OCI-LY1 (cell line): ENCODE results near the gene ZHX3.

Experiments used
- H2AFZ ChIP-seq: fragments of 200-600 bp; sonication (generic), shearing (Covaris generic); 2 replicates; pipeline ENCODE4 v1.6.0; 2014; ENCODE audit warnings: antibody characterized with exemption, mild to moderate bottlenecking, low read length
- H3F3A ChIP-seq: fragments of 200-600 bp; sonication (generic), shearing (Covaris generic); 2 replicates; pipeline ENCODE4 v1.6.0; 2014; ENCODE audit warnings: mild to moderate bottlenecking, antibody characterized with exemption, low read length, moderate library complexity; ENCODE audit not compliant: insufficient read depth
- H3K27ac ChIP-seq: fragments of 200-600 bp; sonication (generic); 2 replicates; pipeline ENCODE4 v1.5.1; 2014; ENCODE audit warnings: low read length, mixed run types, mild to moderate bottlenecking, low read depth; ENCODE audit not compliant: poor library complexity, severe bottlenecking
- H3K27me3 ChIP-seq: fragments of 200-600 bp; sonication (generic); 2 replicates; pipeline ENCODE4 v1.6.0; 2014; ENCODE audit warnings: antibody characterized with exemption, mild to moderate bottlenecking, low read length, moderate library complexity; ENCODE audit not compliant: insufficient read depth
- H3K36me3 ChIP-seq: fragments of 200-600 bp; sonication (generic); 2 replicates; pipeline ENCODE4 v1.6.1; 2014; ENCODE audit warnings: mild to moderate bottlenecking, antibody characterized with exemption, low read length, moderate library complexity, mixed read lengths; ENCODE audit not compliant: insufficient read depth
- H3K4me1 ChIP-seq: fragments of 200-600 bp; sonication (generic); 2 replicates; pipeline ENCODE4 v1.5.1; 2014; ENCODE audit warnings: mild to moderate bottlenecking, low read length, moderate library complexity; ENCODE audit not compliant: insufficient read depth, severe bottlenecking
- H3K4me2 ChIP-seq: fragments of 200-600 bp; sonication (generic), shearing (Covaris generic); 2 replicates; pipeline ENCODE4 v1.6.1; 2014; ENCODE audit warnings: low read length
- H3K4me3 ChIP-seq: fragments of 200-600 bp; sonication (generic); 2 replicates; pipeline ENCODE4 v1.5.1; 2014; ENCODE audit warnings: low read length, low read depth, mild to moderate bottlenecking, mixed read lengths; ENCODE audit not compliant: poor library complexity, severe bottlenecking
- H3K79me2 ChIP-seq: fragments of 200-600 bp; shearing (Covaris generic); 2 replicates; pipeline ENCODE4 v1.6.1; 2016; ENCODE audit warnings: mixed run types, low read length, mixed read lengths; ENCODE audit not compliant: insufficient read depth
- H3K9ac ChIP-seq: fragments of 200-600 bp; sonication (generic), shearing (Covaris generic); 2 replicates; pipeline ENCODE4 v1.6.1; 2014; ENCODE audit warnings: mild to moderate bottlenecking, low read length, mixed read lengths
- H3K9me2 ChIP-seq: fragments of 200-600 bp; sonication (generic), shearing (Covaris generic); 2 replicates; pipeline ENCODE4 v1.6.1; 2014; ENCODE audit warnings: low read depth, mild to moderate bottlenecking, low read length, mixed read lengths
- H3K9me3 ChIP-seq: fragments of 200-600 bp; shearing (Covaris generic); 2 replicates; pipeline ENCODE4 v1.6.1; 2014; ENCODE audit warnings: low read length, mixed read lengths
- H4K20me1 ChIP-seq: fragments of 200-600 bp; sonication (generic), shearing (Covaris generic); 2 replicates; pipeline ENCODE4 v1.6.0; 2016; ENCODE audit warnings: mild to moderate bottlenecking, low read length; ENCODE audit not compliant: insufficient read depth
- CTCF ChIP-seq: fragments of 200-600 bp; sonication (generic), shearing (Covaris generic); IDR thresholded peaks from 2 replicates; pipeline ENCODE4 v1.5.1; 2017; ENCODE audit warnings: mild to moderate bottlenecking, antibody characterized with exemption, low read length, moderate library complexity, mixed read lengths
- EZH2 ChIP-seq: fragments of 200-600 bp; sonication (generic), shearing (Covaris generic); IDR thresholded peaks from 2 replicates; pipeline ENCODE4 v1.8.0; 2017; ENCODE audit warnings: borderline replicate concordance, mixed run types, mild to moderate bottlenecking, antibody characterized with exemption, low read length, moderate library complexity, mixed read lengths

The ZHX3 gene

DNA sequence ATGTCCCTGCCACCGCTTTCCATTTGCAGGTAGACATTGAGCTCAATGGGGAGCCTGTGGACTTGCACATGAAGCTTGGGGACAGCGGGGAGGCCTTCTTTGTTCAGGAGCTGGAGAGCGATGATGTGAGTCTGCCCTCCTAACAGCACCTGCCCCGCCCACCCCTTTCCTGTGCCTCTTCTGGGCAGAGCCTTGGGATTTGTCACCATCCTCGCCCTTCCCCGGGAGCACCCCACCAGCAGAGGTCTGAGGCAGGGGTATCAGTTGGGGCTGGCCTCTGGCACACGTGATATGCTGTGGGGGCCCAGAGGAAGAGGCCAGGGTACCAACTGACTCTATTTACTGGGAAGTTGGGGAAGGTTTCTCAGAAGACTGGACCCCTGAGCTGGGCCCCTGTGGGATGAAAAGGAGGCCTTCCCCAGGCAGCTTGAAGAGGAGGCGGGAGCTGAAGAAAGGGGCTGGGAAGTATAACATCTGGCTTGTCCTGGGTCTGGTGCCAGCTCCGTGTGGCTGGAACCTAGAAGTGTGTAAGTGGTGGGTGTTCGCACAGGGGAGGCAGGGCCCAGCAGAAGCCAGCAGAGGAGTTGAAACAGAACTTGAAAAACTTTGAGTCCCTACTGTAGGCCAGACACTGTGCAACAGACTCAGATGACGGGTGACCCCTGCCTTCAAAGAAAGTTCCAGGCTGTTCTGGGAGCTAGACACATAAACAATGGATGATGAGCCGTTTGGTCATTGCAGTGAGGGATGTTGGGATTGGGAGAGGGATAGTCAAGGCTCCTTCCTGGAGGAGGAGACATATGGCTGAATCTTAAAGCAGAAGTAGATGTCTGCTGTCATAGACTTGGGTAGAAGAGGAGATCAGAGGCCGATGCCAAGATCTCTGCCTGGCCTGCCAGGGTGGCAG, 30.2 kb upstream of the ZHX3 start:
- TF ChIP-seq EZH2 (no peak), CTCF (no peak)
- no peak overlapping the region for H3K4me3 ChIP-seq
- no peaks in the 10 kb centered on the region for H4K20me1 ChIP-seq
- no peaks in the 10 kb centered on the region for H3K36me3 ChIP-seq
- no peaks in the 10 kb centered on the region for H3K79me2 ChIP-seq
- H3K4me1 ChIP-seq = no peaks in the 10 kb centered on the region
- H3K9me3 ChIP-seq = no peaks in the 10 kb centered on the region
- no peaks in the 10 kb centered on the region for H3K9me2 ChIP-seq
- no peaks in the 10 kb centered on the region for H3F3A ChIP-seq
- H3K9ac ChIP-seq = no peak overlapping the region
- H2AFZ ChIP-seq = no peak overlapping the region
- no peak overlapping the region for H3K27ac ChIP-seq
- H3K27me3 ChIP-seq = peaks cover 4% of the 10 kb centered on the region; the same call in 1 of the 2 replicates
- H3K4me2 ChIP-seq = no peak overlapping the region

DNA sequence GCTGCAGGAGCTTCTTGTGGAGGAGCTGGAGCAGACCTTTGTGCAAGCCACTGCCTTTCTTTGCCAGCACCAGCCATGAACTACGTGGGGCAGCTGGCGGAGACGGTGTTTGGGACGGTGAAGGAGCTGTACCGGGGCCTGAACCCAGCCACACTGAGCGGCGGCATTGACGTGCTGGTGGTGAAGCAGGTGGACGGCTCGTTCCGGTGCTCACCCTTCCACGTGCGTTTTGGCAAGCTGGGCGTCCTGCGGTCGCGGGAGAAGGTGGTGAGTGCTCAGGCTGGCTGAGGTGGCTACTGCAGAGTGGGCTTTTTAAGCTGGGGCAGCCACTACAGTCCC, 28.2 kb upstream of the ZHX3 start:
- Histone ChIP-seq H2AFZ (no peak overlapping the region), H4K20me1 (no peaks in the 10 kb centered on the region), H3K9me3 (no peaks in the 10 kb centered on the region), H3K4me2 (no peak overlapping the region), H3K79me2 (no peaks in the 10 kb centered on the region), H3F3A (no peaks in the 10 kb centered on the region), H3K36me3 (no peaks in the 10 kb centered on the region), H3K9ac (no peak overlapping the region), H3K27ac (no peak overlapping the region), H3K4me1 (no peaks in the 10 kb centered on the region), H3K9me2 (no peaks in the 10 kb centered on the region), H3K4me3 (no peak overlapping the region), H3K27me3 (peaks cover 4% of the 10 kb centered on the region; the same call in 1 of the 2 replicates)
- TF ChIP-seq EZH2 = no peak
- no peak for TF ChIP-seq CTCF

- Histone ChIP-seq H3K9me3 (no peaks in the 10 kb centered on the region), H3K27ac (no peak overlapping the region), H3K9me2 (no peaks in the 10 kb centered on the region), H3K4me2 (no peak overlapping the region), H3F3A (no peaks in the 10 kb centered on the region), H4K20me1 (no peaks in the 10 kb centered on the region), H3K79me2 (no peaks in the 10 kb centered on the region), H3K4me1 (peaks cover 5% of the 10 kb centered on the region), H3K36me3 (no peaks in the 10 kb centered on the region), H3K4me3 (no peak overlapping the region), H2AFZ (no peak overlapping the region), H3K27me3 (peaks cover 2% of the 10 kb centered on the region; the same call in 1 of the 2 replicates), H3K9ac (no peak overlapping the region)
- TF ChIP-seq EZH2 = no peak
- no peak for TF ChIP-seq CTCF
These were observed 27.6 kb upstream of the ZHX3 start for GRCh38 chr20:41344938-41345728.
